GM21723 (cell line): ENCODE results near the gene DLG1.

Experiments used
- ATAC-seq: cut with Tn5 transposase; IDR thresholded peaks from one replicate; pipeline ENCODE4 v1.9.1; 2021; ENCODE audit warnings: mild to moderate bottlenecking, moderate library complexity; ENCODE audit not compliant: unreplicated experiment

Gene DLG1

GRCh38 chr3:197183582-197183981, 114.8 kb downstream of the DLG1 start:
- ATAC-seq = no peak

GRCh38 chr3:197181741-197182140, 116.7 kb downstream of the DLG1 start:
- ATAC-seq = no peak

- no peak for ATAC-seq
Observed at GRCh38 chr3:197178998-197179397, 119.4 kb downstream of the DLG1 start.

- no peak for ATAC-seq
Observed at GRCh38 chr3:197175503-197175902, 122.9 kb downstream of the DLG1 start.

GRCh38 chr3:197174927-197175326, 123.5 kb downstream of the DLG1 start:
- no peak for ATAC-seq

- ATAC-seq = no peak
Observed at GRCh38 chr3:197173620-197174019, 124.8 kb downstream of the DLG1 start.

- no peak for ATAC-seq
Observed at GRCh38 chr3:197171481-197172067, 126.8 kb downstream of the DLG1 start.

- ATAC-seq = no peak
Observed at GRCh38 chr3:197169028-197169427, 129.4 kb downstream of the DLG1 start.

GRCh38 chr3:197168606-197169005, 129.8 kb downstream of the DLG1 start:
- no peak for ATAC-seq

- ATAC-seq = no peak
Observed at GRCh38 chr3:197168063-197168462, 130.3 kb downstream of the DLG1 start.

- no peak for ATAC-seq
Observed at GRCh38 chr3:197167549-197167948, 130.9 kb downstream of the DLG1 start.

- no peak for ATAC-seq
Observed at GRCh38 chr3:197165890-197166289, 132.5 kb downstream of the DLG1 start.

- no peak for ATAC-seq
Observed at GRCh38 chr3:197155046-197155445, 143.4 kb downstream of the DLG1 start.

GRCh38 chr3:197151580-197151979, 146.8 kb downstream of the DLG1 start:
- no peak for ATAC-seq

GRCh38 chr3:197149528-197149927, 148.9 kb downstream of the DLG1 start:
- ATAC-seq = no peak

- no peak for ATAC-seq
Observed at GRCh38 chr3:197144188-197144587, 154.2 kb downstream of the DLG1 start.

GRCh38 chr3:197139586-197139985, 158.8 kb downstream of the DLG1 start:
- no peak for ATAC-seq

GRCh38 chr3:197137751-197138150, 160.7 kb downstream of the DLG1 start:
- no peak for ATAC-seq

- no peak for ATAC-seq
Observed at GRCh38 chr3:197136744-197137143, 161.7 kb downstream of the DLG1 start.

GRCh38 chr3:197135212-197135611, 163.2 kb downstream of the DLG1 start:
- ATAC-seq = no peak

GRCh38 chr3:197132916-197133530, 165.4 kb downstream of the DLG1 start:
- ATAC-seq = no peak

GRCh38 chr3:197125636-197126035, 172.8 kb downstream of the DLG1 start:
- ATAC-seq = no peak

GRCh38 chr3:197124713-197125112, 173.7 kb downstream of the DLG1 start:
- ATAC-seq = no peak
